ENCODE data around the gene TFAP2C. TPM values are rescaled to one million over a fixed set of nuclear protein-coding genes. Genes with fewer than 3 reads are reported as not detected.

TFAP2C gene
- total RNA-seq, 1 experiment from 2014 or later, result 2.8 TPM

GRCh38 chr20:56688106-56688505, 59.0 kb downstream of the TFAP2C start:
- ATAC-seq (no peak), DNase-seq (ENCODE audit: low read depth, low spot score) (no peak)
- no peaks in the 10 kb centered on the region for H3K27me3 ChIP-seq (ENCODE audit: control insufficient read depth, insufficient read depth, low read length)
- H3K27ac ChIP-seq (ENCODE audit: low read length), result no peak overlapping the region
- ChIA-PET CTCF (no interaction called here), POLR2A (no interaction called here)
- no TSS peak for BruUV-seq (replicated peaks)
- H3K36me3 ChIP-seq (ENCODE audit: control insufficient read depth, insufficient read depth, low read length), result no peaks in the 10 kb centered on the region
- in situ Hi-C loops (cut with HindIII; ENCODE audit: low pct_unique_long_range_greater_than_20kb, low sequenced_read_pairs) (no loop called here), intact Hi-C loops (cut with micrococcal nuclease; ENCODE audit: unreplicated experiment) (no loop called here)
- no peak overlapping the region for H3K4me3 ChIP-seq (ENCODE audit: low read depth in 2 of 2, low read length in 2 of 2)
- H3K4me1 ChIP-seq (ENCODE audit: control insufficient read depth, insufficient read depth, low read length), result no peaks in the 10 kb centered on the region
- no peaks in the 10 kb centered on the region for H3K9me3 ChIP-seq (ENCODE audit: control insufficient read depth, insufficient read depth, low read depth, low read length)
- TF ChIP-seq CTCF (IDR thresholded peaks at IDR 0.05) (no peak), SIN3A (IDR thresholded peaks at IDR 0.05; ENCODE audit: borderline replicate concordance, insufficient read depth, low read depth, low read length) (no peak), POLR2AphosphoS5 (IDR thresholded peaks at IDR 0.05; ENCODE audit: low read depth, low read length) (no peak), TCF7L2 (IDR thresholded peaks at IDR 0.05; ENCODE audit: low read depth, low read length) (no peak), REST (IDR thresholded peaks at IDR 0.05; ENCODE audit: insufficient read depth in 1 of 2, low read depth in 2 of 2, low read length in 1 of 2) (no peak)

Other genes starting within 250 kb of the TFAP2C start
- gene AURKA, start 237.1 kb upstream of the TFAP2C start, total RNA-seq (2021; ENCODE audit: unreplicated experiment), result 115 TPM
- 46.3 TPM for gene CSTF1, start 236.7 kb upstream of the TFAP2C start, total RNA-seq (2021; ENCODE audit: unreplicated experiment)
- gene CASS4, start 217.0 kb upstream of the TFAP2C start, total RNA-seq (2021; ENCODE audit: unreplicated experiment), result 0.15 TPM
- gene RTF2, start 160.7 kb upstream of the TFAP2C start, total RNA-seq (2021; ENCODE audit: unreplicated experiment), result 89.2 TPM
- not detected for gene FAM209A, start 104.6 kb upstream of the TFAP2C start, total RNA-seq (2021; ENCODE audit: unreplicated experiment)
- gene FAM209B, start 96.1 kb upstream of the TFAP2C start, total RNA-seq (2021; ENCODE audit: unreplicated experiment), result not detected